ENCODE measurements around the gene TBCK.

TBCK gene

DNA sequence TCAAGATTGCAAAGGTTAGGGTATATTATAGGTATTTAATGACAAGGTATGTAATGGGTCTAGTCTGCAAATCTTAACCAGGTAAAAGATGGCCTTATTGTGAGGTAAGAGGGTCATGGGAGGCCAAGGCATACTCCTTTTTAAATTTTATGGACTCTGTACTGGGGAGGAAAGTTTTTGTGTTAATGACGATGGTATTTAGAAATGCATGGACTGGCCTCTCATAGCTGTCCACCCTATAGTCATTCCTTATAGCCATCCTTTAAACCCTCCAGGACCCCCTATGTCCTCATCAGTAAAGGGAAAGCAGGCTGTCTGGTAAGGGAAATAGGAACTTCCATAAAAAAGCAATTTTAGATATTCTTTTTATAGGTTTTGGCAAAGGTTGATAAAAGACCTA, 1.8 kb upstream of the TBCK start:
- DNase-seq (ENCODE audit: low read depth, low spot score): no peak
- TF ChIP-seq POLR2AphosphoS5 (IDR thresholded peaks at IDR 0.05; ENCODE audit: borderline replicate concordance, low read depth, low read length): no peak
- TF ChIP-seq FOXP2 (optimal IDR thresholded peaks at IDR 0.05; ENCODE audit: control extremely low read depth, extremely low read length, insufficient read depth): no peak
- no peak for TF ChIP-seq EZH2 (IDR thresholded peaks at IDR 0.05)
- H3K9ac ChIP-seq (ENCODE audit: insufficient read length): peak overlapping the region; percentile 98
- no peak overlapping the region for H3K27ac ChIP-seq
- peaks cover 7% of the 10 kb centered on the region for H3K36me3 ChIP-seq (ENCODE audit: insufficient read depth, low read length)
- H3K4me3 ChIP-seq: peak overlapping the region; percentile 96
- no peaks in the 10 kb centered on the region for H3K9me3 ChIP-seq (ENCODE audit: low read depth, low read length)

DNA sequence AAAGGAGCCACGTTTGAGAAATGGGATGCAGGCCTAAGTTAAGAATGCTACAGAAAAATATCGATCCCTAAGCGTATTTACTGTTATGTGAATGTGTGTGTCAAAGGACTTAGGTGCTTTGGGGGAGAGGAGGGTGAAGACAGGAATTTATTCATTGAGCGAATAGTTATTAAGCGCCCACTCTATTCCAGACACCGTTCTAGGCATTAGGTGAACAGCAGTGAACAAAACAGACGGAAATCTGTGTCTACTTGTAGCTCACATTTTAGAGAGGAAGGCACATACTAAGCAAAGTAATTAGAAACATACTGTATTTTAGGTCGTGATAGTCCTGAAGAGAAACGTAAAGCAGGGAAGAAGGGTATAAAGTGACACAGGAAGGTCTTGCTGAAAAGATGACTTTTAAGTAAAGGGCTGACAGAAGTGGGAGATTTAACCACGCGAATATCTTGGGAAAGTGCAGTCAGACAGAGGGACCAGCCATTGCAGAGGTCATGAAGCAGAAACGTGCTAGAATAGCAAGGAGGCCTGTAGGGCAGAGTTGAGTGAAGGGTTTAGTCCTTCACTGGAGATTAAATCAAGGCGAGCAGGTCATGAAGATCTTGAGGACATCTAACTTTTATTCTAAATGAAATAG, 882 bp upstream of the TBCK start:
- H3K4me3 ChIP-seq: peak overlapping the region; percentile 96

DNA sequence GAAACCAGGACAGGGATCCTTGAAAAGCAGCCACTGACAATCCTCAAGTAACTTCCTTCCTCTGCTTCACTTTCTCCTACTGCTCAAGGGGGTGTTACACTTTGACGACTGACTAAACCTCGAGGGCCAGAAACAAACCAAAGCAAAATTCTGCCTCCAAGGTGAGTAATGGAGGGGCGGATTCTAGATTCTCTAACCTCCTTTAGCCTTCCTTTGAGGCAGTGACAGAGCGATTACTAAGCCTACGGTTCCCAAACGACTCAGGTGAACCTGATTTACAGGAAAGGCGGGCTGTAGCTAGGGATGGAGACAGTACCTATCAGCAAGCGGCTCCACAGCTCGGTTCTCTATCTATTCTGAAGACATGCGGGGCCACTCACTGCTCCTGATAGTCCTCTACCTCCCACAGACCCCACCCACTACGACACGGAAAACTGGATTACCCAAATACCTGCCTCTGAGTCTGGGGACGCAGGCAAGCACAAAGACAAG, 487 bp downstream of the TBCK start:
- DNase-seq (ENCODE audit: low read depth, low spot score): no peak
- peak overlapping the region; percentile 96 for H3K4me3 ChIP-seq

More for the DNA sequence above, 882 bp upstream of the TBCK start:
- DNase-seq (ENCODE audit: low read depth, low spot score): no peak
- TF ChIP-seq EZH2 (IDR thresholded peaks at IDR 0.05) (no peak), POLR2AphosphoS5 (IDR thresholded peaks at IDR 0.05; ENCODE audit: borderline replicate concordance, low read depth, low read length) (no peak), FOXP2 (optimal IDR thresholded peaks at IDR 0.05; ENCODE audit: control extremely low read depth, extremely low read length, insufficient read depth) (no peak)
- peaks cover 7% of the 10 kb centered on the region for H3K36me3 ChIP-seq (ENCODE audit: insufficient read depth, low read length)
- H3K27ac ChIP-seq: peak overlapping the region; percentile 96
- peak overlapping the region; percentile 98 for H3K9ac ChIP-seq (ENCODE audit: insufficient read length)
- no peaks in the 10 kb centered on the region for H3K9me3 ChIP-seq (ENCODE audit: low read depth, low read length)

DNA sequence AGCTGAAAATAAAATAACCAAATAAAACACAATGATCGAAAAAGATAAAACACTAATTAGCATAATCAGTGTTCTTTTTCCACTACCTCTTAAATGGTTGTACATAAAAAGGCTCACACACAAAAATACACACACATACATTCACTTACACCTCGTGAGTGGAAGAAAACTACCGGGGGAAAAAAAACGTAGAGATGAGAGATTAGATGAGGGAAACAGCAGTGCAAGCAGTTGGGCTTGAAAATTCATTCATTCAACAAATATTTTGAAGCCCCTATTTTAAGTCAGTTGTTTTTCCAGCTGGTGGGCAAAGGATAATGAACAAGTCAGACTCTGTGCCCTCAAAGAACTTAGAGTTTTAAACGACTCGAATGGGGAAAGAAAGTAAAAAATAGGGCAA, 1.0 kb downstream of the TBCK start:
- Histone ChIP-seq H3K27ac (peak overlapping the region; percentile 96; the same call in 1 of the 2 replicates), H3K4me3 (peak overlapping the region; percentile 96), H3K9ac (ENCODE audit: insufficient read length) (peak overlapping the region; percentile 98), H3K9me3 (ENCODE audit: low read depth, low read length) (no peaks in the 10 kb centered on the region), H3K36me3 (ENCODE audit: insufficient read depth, low read length) (no peaks in the 10 kb centered on the region)
- TF ChIP-seq EZH2 (IDR thresholded peaks at IDR 0.05) (no peak), FOXP2 (optimal IDR thresholded peaks at IDR 0.05; ENCODE audit: control extremely low read depth, extremely low read length, insufficient read depth) (no peak), POLR2AphosphoS5 (IDR thresholded peaks at IDR 0.05; ENCODE audit: borderline replicate concordance, low read depth, low read length) (no peak)
- DNase-seq (ENCODE audit: low read depth, low spot score): no peak

More for the DNA sequence above, 487 bp downstream of the TBCK start:
- Histone ChIP-seq H3K9ac (ENCODE audit: insufficient read length) (peak overlapping the region; percentile 98), H3K9me3 (ENCODE audit: low read depth, low read length) (no peaks in the 10 kb centered on the region), H3K36me3 (ENCODE audit: insufficient read depth, low read length) (peaks cover 4% of the 10 kb centered on the region), H3K27ac (peak overlapping the region; percentile 96)
- TF ChIP-seq EZH2 (IDR thresholded peaks at IDR 0.05) (no peak), FOXP2 (optimal IDR thresholded peaks at IDR 0.05; ENCODE audit: control extremely low read depth, extremely low read length, insufficient read depth) (no peak), POLR2AphosphoS5 (IDR thresholded peaks at IDR 0.05; ENCODE audit: borderline replicate concordance, low read depth, low read length) (no peak)

DNA sequence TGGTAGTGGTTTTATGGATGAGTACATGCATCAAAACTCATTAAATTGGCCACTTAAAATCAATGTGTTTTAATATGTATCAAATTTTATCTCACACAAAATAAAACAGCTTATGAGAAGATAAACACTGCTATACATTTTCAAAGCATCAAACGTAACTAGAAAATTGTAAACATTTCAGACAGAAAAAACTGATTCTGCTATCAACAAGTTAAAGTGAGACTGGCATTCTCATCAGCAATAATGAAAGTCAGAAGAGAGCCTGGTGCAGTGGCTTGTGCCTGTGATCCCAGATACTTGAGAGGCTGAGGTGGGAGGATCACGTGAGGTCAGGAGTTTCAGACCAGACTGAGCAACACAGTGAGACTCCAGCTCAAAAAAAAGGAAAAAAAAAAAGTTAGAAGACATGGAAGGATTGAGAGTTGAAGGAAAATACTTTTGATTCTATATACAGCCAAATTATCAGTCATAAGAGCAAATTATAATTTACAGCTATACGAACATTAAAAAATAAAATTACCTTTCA, 2.9 kb downstream of the TBCK start:
- peak overlapping the region; percentile 17 for H3K9ac ChIP-seq (ENCODE audit: insufficient read length)
- H3K27ac ChIP-seq: peak overlapping the region; percentile 83
- DNase-seq (ENCODE audit: low read depth, low spot score): no peak
- H3K4me3 ChIP-seq: peak overlapping the region; percentile 0; the same call in 1 of the 2 replicates
- H3K36me3 ChIP-seq (ENCODE audit: insufficient read depth, low read length): no peaks in the 10 kb centered on the region
- H3K9me3 ChIP-seq (ENCODE audit: low read depth, low read length): no peaks in the 10 kb centered on the region
- TF ChIP-seq POLR2AphosphoS5 (IDR thresholded peaks at IDR 0.05; ENCODE audit: borderline replicate concordance, low read depth, low read length): no peak
- no peak for TF ChIP-seq FOXP2 (optimal IDR thresholded peaks at IDR 0.05; ENCODE audit: control extremely low read depth, extremely low read length, insufficient read depth)
- no peak for TF ChIP-seq EZH2 (IDR thresholded peaks at IDR 0.05)

DNA sequence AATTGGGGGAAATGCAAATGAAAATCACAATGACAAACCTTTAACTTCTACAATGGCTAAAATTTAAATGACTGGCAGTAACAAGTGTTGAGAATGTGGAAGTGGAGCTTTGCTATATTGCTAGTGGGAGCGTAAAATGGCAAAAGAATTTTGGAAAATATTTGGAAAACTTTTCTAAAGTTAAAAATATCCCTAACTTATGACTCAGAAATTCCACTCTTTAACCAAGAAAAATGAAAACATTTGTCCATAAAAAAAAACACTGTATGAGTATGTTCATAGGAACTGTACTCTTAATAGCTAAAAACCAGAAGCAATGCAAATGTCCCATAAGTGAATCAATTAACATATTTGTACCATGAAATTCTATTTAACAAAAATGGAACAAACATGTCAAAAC, 3.6 kb downstream of the TBCK start:
- H3K36me3 ChIP-seq (ENCODE audit: insufficient read depth, low read length): no peaks in the 10 kb centered on the region
- peak overlapping the region; percentile 83 for H3K27ac ChIP-seq
- TF ChIP-seq EZH2 (IDR thresholded peaks at IDR 0.05) (no peak), FOXP2 (optimal IDR thresholded peaks at IDR 0.05; ENCODE audit: control extremely low read depth, extremely low read length, insufficient read depth) (no peak), POLR2AphosphoS5 (IDR thresholded peaks at IDR 0.05; ENCODE audit: borderline replicate concordance, low read depth, low read length) (no peak)
- no peaks in the 10 kb centered on the region for H3K9me3 ChIP-seq (ENCODE audit: low read depth, low read length)
- H3K4me3 ChIP-seq: peak overlapping the region; percentile 25; the same call in 1 of the 2 replicates
- DNase-seq (ENCODE audit: low read depth, low spot score): no peak
- H3K9ac ChIP-seq (ENCODE audit: insufficient read length): no peak overlapping the region

DNA sequence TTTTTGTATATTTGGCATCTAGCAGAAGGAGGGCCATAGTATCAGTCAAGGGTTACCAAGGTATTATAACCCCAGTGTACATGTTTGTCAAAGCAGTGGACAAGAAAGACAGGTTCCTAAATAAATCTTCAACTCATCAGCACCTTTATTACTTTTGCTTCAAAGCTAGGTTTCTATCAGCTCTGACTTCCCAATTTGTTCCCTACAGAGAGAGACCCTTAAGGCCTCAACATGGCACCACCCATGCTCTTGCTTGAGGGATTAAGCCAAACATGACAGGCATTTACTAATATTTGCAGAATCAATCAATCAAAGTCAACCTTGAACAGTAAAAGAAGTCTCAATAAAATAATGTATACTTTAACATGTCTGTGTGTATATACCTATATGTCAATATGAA, 9.4 kb downstream of the TBCK start:
- H3K9ac ChIP-seq (ENCODE audit: insufficient read length): no peak overlapping the region
- no peak overlapping the region for H3K4me3 ChIP-seq
- no peaks in the 10 kb centered on the region for H3K9me3 ChIP-seq (ENCODE audit: low read depth, low read length)
- no peak for TF ChIP-seq POLR2AphosphoS5 (IDR thresholded peaks at IDR 0.05; ENCODE audit: borderline replicate concordance, low read depth, low read length)
- no peak for TF ChIP-seq FOXP2 (optimal IDR thresholded peaks at IDR 0.05; ENCODE audit: control extremely low read depth, extremely low read length, insufficient read depth)
- TF ChIP-seq EZH2 (IDR thresholded peaks at IDR 0.05): no peak
- DNase-seq (ENCODE audit: low read depth, low spot score): no peak
- no peak overlapping the region for H3K27ac ChIP-seq
- H3K36me3 ChIP-seq (ENCODE audit: insufficient read depth, low read length): peaks cover 17% of the 10 kb centered on the region

DNA sequence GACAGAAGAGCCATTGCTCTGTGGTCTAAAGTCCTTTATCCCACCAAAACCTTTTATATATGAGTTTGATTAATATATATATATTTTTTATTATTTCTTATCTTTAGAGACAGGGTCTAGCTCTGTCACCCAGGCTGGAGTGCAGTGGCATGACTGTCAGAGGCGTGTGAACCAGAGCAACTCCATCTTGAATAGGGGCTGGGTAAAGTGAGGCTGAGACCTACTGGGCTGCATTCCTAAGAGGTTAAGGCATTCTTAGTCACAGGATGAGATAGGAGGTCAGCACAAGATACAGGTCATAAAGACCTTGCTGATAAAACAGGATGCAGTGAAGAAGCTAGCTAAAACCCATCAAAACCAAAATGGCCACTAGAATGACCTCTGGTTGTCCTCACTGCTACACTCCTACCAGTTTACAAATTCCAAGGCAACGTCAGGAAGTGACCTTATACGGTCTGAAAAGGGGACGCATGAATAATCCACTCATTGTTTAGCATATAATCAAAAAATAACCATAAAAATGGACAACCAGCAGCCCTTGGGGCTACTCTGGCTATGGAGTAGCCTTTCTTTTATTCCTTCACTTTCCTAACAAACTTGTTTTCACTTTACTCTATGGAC, 10.5 kb downstream of the TBCK start:
- no peak overlapping the region for H3K4me3 ChIP-seq
- peaks cover 20% of the 10 kb centered on the region for H3K36me3 ChIP-seq (ENCODE audit: insufficient read depth, low read length)
- H3K27ac ChIP-seq: no peak overlapping the region
- H3K9ac ChIP-seq (ENCODE audit: insufficient read length): no peak overlapping the region
- TF ChIP-seq POLR2AphosphoS5 (IDR thresholded peaks at IDR 0.05; ENCODE audit: borderline replicate concordance, low read depth, low read length): no peak
- no peak for TF ChIP-seq FOXP2 (optimal IDR thresholded peaks at IDR 0.05; ENCODE audit: control extremely low read depth, extremely low read length, insufficient read depth)
- TF ChIP-seq EZH2 (IDR thresholded peaks at IDR 0.05): no peak
- 0 out of 2 replicates have a peak, but pooled peaks cover 2% of the 10 kb centered on the region for H3K9me3 ChIP-seq (ENCODE audit: low read depth, low read length)
- no peak for DNase-seq (ENCODE audit: low read depth, low spot score)

Data from SK-N-MC (cell line).